Measurements from ENCODE around the gene RBM7.

Gene RBM7
- total RNA-seq, result 25.7 to 56.4 (median 42.0) reads per million in 4 donors

GRCh38 chr11:114400216-114400914, at the start of gene RBM7, which contains the start of gene C11orf71:
RBM7 (plus strand) TSS chr11:114400666; CDS start chr11:114400672, 6 bp downstream.
C11orf71 (minus strand) TSS chr11:114400511; CDS start chr11:114400331, 180 bp downstream.
- DNase-seq, result peak; percentile 96 to 99 (median 98)

- no peak for DNase-seq
Observed at GRCh38 chr11:114353443-114353842, 47.0 kb upstream of the RBM7 start.

- DNase-seq, result no peak
Observed at GRCh38 chr11:114354076-114354475, 46.4 kb upstream of the RBM7 start.

GRCh38 chr11:114358716-114359115, 41.8 kb upstream of the RBM7 start:
- no peak for DNase-seq

GRCh38 chr11:114359342-114359741, 41.1 kb upstream of the RBM7 start:
- no peak for DNase-seq

GRCh38 chr11:114362326-114362725, 38.1 kb upstream of the RBM7 start:
- no peak for DNase-seq

- DNase-seq, result no peak
Observed at GRCh38 chr11:114362958-114363357, 37.5 kb upstream of the RBM7 start.

GRCh38 chr11:114366331-114367243, 33.9 kb upstream of the RBM7 start:
- DNase-seq, result no peak

GRCh38 chr11:114367244-114367957, 33.1 kb upstream of the RBM7 start:
- DNase-seq, result no peak

- DNase-seq, result no peak
Observed at GRCh38 chr11:114368918-114369680, 31.4 kb upstream of the RBM7 start.

- DNase-seq, result no peak
Observed at GRCh38 chr11:114375052-114375451, 25.4 kb upstream of the RBM7 start.

- DNase-seq, result no peak
Observed at GRCh38 chr11:114377612-114378267, 22.7 kb upstream of the RBM7 start.

- no peak for DNase-seq
Observed at GRCh38 chr11:114379394-114380069, 20.9 kb upstream of the RBM7 start.

GRCh38 chr11:114382509-114382908, 18.0 kb upstream of the RBM7 start:
- DNase-seq, result no peak

GRCh38 chr11:114384487-114384886, 16.0 kb upstream of the RBM7 start:
- no peak for DNase-seq

- DNase-seq, result no peak
Observed at GRCh38 chr11:114386131-114386530, 14.3 kb upstream of the RBM7 start.

GRCh38 chr11:114386545-114386944, 13.9 kb upstream of the RBM7 start:
- DNase-seq, result no peak

- DNase-seq, result no peak
Observed at GRCh38 chr11:114392735-114393667, 7.5 kb upstream of the RBM7 start.

- DNase-seq, result no peak
Observed at GRCh38 chr11:114395736-114396135, 4.7 kb upstream of the RBM7 start.

- DNase-seq, result no peak
Observed at GRCh38 chr11:114396916-114397315, 3.5 kb upstream of the RBM7 start.

Measured in T-helper 1 cell (primary cell).